DMS153 treated with DMSO at 0.1 percent for 48 hours (cell line): ENCODE data around the gene FNDC5.

Experiments used
- DNase-seq: peaks from one replicate; lab custom pipeline; 2025; ENCODE audit not compliant: unreplicated experiment; lab: John Stamatoyannopoulos, UW

The FNDC5 gene

GRCh38 chr1:32865639-32866405 lies 4.9 kb downstream of the FNDC5 start:
- no peak for DNase-seq

GRCh38 chr1:32864375-32865019 lies 6.2 kb downstream of the FNDC5 start:
- DNase-seq, result no peak

- no peak for DNase-seq
Observed at GRCh38 chr1:32863881-32864245, 6.8 kb downstream of the FNDC5 start.

- no peak for DNase-seq
Observed at GRCh38 chr1:32863218-32863880, 7.4 kb downstream of the FNDC5 start.

- no peak for DNase-seq
Observed at GRCh38 chr1:32861904-32862695, 8.6 kb downstream of the FNDC5 start.

GRCh38 chr1:32860566-32860965 lies 10.1 kb downstream of the FNDC5 start:
- no peak for DNase-seq

GRCh38 chr1:32859915-32860314 lies 10.8 kb downstream of the FNDC5 start:
- DNase-seq, result no peak

GRCh38 chr1:32858791-32859190 lies 11.9 kb downstream of the FNDC5 start:
- no peak for DNase-seq

- no peak for DNase-seq
Observed at GRCh38 chr1:32858136-32858535, 12.6 kb downstream of the FNDC5 start.

- no peak for DNase-seq
Observed at GRCh38 chr1:32855861-32856617, 14.7 kb downstream of the FNDC5 start.

GRCh38 chr1:32848354-32849063 lies 22.2 kb downstream of the FNDC5 start:
- no peak for DNase-seq

GRCh38 chr1:32831878-32832277 lies 38.8 kb downstream of the FNDC5 start:
- no peak for DNase-seq

GRCh38 chr1:32830092-32830852 lies 40.4 kb downstream of the FNDC5 start:
- DNase-seq, result no peak

- no peak for DNase-seq
Observed at GRCh38 chr1:32828341-32828740, 42.4 kb downstream of the FNDC5 start.

- no peak for DNase-seq
Observed at GRCh38 chr1:32825181-32825580, 45.5 kb downstream of the FNDC5 start.

GRCh38 chr1:32818804-32819541 lies 51.7 kb downstream of the FNDC5 start:
- DNase-seq, result no peak

- DNase-seq, result peak; percentile 65
Observed at GRCh38 chr1:32817815-32818786, 52.6 kb downstream of the FNDC5 start.
